GM18858 (cell line): ENCODE results near the gene RFNG.

Experiments
- ATAC-seq: cut with Tn5 transposase; IDR thresholded peaks from one replicate; pipeline ENCODE4 v1.9.1; 2021; ENCODE audit not compliant: unreplicated experiment

The RFNG gene

GRCh38 chr17:82004517-82005455, 46.8 kb downstream of the RFNG start:
- ATAC-seq, result no peak

- no peak for ATAC-seq
Observed at GRCh38 chr17:82003411-82004381, 47.9 kb downstream of the RFNG start.

- no peak for ATAC-seq
Observed at GRCh38 chr17:82001571-82002056, 50.0 kb downstream of the RFNG start.

DNA sequence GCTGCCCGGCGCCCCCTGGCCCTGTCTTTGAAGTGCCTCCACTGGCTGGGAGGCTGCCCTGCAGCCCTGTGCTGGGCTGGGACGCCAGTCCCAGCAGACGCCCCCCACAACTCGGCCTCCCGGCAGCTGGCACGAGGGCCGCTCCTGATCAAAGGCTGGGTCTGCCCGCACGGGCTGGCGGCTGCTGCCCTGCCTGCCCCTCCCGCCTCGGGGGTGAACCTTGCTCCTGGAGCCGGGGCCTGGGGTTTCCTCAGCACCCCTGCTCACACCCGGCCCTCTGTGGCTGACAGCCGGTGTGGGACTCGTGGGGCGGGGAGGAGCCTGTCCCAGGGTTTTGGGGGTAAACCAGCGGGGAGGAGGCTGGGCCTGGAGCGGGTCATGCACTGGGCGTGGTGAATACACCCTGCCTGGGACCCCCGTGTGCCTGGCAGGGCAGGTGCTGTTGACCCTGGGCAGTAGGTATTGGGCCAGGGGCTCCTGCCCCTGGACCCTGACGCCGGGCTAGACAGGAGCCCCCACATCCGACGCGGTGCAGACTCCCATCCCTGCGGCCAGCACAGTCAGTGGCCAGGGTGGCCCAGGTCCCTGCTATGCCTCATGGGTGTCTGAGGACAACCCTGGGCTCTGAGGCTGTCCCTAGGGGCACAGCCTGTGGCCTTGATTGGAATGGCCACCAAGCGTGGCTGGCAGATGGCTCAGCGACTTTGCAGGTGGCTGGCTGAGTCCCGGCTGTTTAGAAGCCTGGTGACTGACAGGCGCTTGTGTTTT, 50.6 kb downstream of the RFNG start:
- ATAC-seq, result no peak

GRCh38 chr17:81999976-82000802, 51.4 kb downstream of the RFNG start:
- no peak for ATAC-seq

DNA sequence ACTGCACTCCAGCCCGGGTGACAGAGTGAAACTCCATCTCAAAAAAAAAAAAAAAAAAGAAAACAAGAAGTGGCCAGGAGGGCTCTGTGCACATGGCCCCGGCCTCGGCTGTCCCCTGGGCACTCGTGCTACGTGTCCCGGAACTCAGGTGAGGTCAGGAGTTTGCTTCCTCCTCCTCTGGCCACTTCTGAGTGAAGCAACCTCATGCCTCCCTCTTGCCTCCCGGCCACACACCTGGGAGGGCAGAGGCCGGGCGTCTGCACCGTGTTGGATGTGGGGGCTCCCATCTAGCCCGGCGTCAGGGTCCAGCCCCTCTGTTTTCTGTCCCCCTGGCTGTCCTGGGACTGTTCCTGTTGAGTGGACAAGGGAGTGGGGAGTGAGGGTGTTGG, 52.0 kb downstream of the RFNG start:
- no peak for ATAC-seq

GRCh38 chr17:81998691-81999438, 52.7 kb downstream of the RFNG start:
- ATAC-seq, result no peak

DNA sequence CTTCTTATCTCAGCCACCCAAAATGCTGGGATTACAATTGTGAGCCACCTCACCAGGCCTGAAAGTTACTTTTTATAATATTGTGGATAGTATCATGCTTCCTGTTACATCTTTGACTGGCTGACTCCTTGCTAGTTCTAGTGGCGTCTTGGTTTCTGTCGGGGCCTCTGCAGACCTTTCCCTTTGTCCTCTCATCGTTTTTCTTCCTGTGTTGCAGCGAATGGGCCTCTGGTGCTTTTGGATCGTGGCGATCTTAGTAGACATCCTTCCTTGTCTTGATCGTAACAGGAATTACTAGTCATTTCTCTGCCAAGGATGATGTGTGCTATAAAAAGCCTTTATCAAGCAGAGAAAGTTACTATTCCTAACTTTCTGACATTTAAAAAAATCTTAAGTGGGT, 53.4 kb downstream of the RFNG start:
- no peak for ATAC-seq
